GM19023 (cell line): ENCODE results near the gene ASXL1.
"Not testable (repeated sequence)": the region's sequence is repeated elsewhere in the genome, so short reads cannot be mapped to it uniquely, and the experiment has no call there.

Experiments
- ATAC-seq: cut with Tn5 transposase; IDR thresholded peaks from one replicate; pipeline ENCODE4 v1.9.1; 2021; ENCODE audit warnings: mild to moderate bottlenecking, moderate library complexity; ENCODE audit not compliant: unreplicated experiment

Gene ASXL1

GRCh38 chr20:32357869-32358631 is at the start of gene ASXL1:
ASXL1 (plus strand) TSS chr20:32358331; CDS start chr20:32358776, 445 bp downstream.
- ATAC-seq = peak; percentile 72

- no peak for ATAC-seq
These were observed 45.3 kb upstream of the ASXL1 start for GRCh38 chr20:32312718-32313424.

GRCh38 chr20:32314768-32315167 is 43.4 kb upstream of the ASXL1 start:
- no peak for ATAC-seq

GRCh38 chr20:32315399-32315798 is 42.7 kb upstream of the ASXL1 start:
- no peak for ATAC-seq

GRCh38 chr20:32315891-32316290 is 42.2 kb upstream of the ASXL1 start:
- ATAC-seq = no peak

- no peak for ATAC-seq
These were observed 41.5 kb upstream of the ASXL1 start for GRCh38 chr20:32316667-32317066.

GRCh38 chr20:32319100-32319499 is 39.0 kb upstream of the ASXL1 start:
- no peak for ATAC-seq

GRCh38 chr20:32320305-32320704 is 37.8 kb upstream of the ASXL1 start:
- no peak for ATAC-seq

- no peak for ATAC-seq
These were observed 36.7 kb upstream of the ASXL1 start for GRCh38 chr20:32321390-32321789.

GRCh38 chr20:32322260-32322659 is 35.9 kb upstream of the ASXL1 start:
- not testable (repeated sequence) for ATAC-seq

GRCh38 chr20:32323761-32324160 is 34.4 kb upstream of the ASXL1 start:
- not testable (repeated sequence) for ATAC-seq

GRCh38 chr20:32325706-32326503 is 32.2 kb upstream of the ASXL1 start:
- ATAC-seq = no peak

GRCh38 chr20:32326504-32326845 is 31.7 kb upstream of the ASXL1 start:
- no peak for ATAC-seq

GRCh38 chr20:32327087-32327681 is 30.9 kb upstream of the ASXL1 start:
- no peak for ATAC-seq

- no peak for ATAC-seq
These were observed 28.1 kb upstream of the ASXL1 start for GRCh38 chr20:32329817-32330554.

GRCh38 chr20:32330555-32330897 is 27.6 kb upstream of the ASXL1 start:
- ATAC-seq = no peak

- no peak for ATAC-seq
These were observed 25.5 kb upstream of the ASXL1 start for GRCh38 chr20:32332614-32333013.

- peak; percentile 60 for ATAC-seq
These were observed 24.7 kb upstream of the ASXL1 start for GRCh38 chr20:32333181-32333987.

- ATAC-seq = peak; percentile 9
These were observed 23.9 kb upstream of the ASXL1 start for GRCh38 chr20:32333988-32334885.
